Prostate gland (tissue), 2 donors: ENCODE measurements around the gene MRE11.

Source experiments
- POLR2AphosphoS5 ChIP-seq: sonication (generic); formaldehyde crosslinking; IDR thresholded peaks from one replicate; pipeline ENCODE4 v1.6.1; 2017; ENCODE audit warnings: antibody characterized with exemption
- TF ChIP-seq, protein P1 (sequence below), 4 experiments: fragments of 200-600 bp in 2 of 4; fragments of 450-650 bp in 2 of 4; sonication (generic) in 2 of 4; IDR thresholded peaks; 1 replicate in 3 of 4; 2 replicates in 1 of 4; pipeline ENCODE4 v1.5.1; 2016 to 2019; ENCODE audit warnings: antibody characterized with exemption in 4 of 4, mild to moderate bottlenecking in 2 of 4, moderate library complexity in 2 of 4

DNA sequence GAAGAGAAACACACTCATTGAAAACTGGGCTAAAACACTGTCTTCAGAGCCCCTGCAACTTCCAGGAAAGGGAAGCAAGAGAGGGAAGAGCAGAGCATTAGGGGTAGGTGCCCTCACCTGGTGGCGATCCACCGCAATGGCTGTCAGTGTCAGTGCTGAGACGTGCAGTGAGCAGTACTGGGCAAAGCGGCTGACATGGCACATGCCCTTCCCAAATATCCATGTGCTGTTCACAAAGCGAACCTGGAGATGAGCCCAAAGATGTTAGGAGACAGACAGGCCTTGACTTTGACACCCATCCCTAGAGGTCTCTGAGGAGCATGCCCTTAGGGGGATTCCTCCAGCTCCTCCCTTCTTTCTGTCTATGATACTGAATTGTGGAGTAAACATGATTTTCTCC, 97.4 kb downstream of the MRE11 start:
- TF ChIP-seq, protein P1, sequence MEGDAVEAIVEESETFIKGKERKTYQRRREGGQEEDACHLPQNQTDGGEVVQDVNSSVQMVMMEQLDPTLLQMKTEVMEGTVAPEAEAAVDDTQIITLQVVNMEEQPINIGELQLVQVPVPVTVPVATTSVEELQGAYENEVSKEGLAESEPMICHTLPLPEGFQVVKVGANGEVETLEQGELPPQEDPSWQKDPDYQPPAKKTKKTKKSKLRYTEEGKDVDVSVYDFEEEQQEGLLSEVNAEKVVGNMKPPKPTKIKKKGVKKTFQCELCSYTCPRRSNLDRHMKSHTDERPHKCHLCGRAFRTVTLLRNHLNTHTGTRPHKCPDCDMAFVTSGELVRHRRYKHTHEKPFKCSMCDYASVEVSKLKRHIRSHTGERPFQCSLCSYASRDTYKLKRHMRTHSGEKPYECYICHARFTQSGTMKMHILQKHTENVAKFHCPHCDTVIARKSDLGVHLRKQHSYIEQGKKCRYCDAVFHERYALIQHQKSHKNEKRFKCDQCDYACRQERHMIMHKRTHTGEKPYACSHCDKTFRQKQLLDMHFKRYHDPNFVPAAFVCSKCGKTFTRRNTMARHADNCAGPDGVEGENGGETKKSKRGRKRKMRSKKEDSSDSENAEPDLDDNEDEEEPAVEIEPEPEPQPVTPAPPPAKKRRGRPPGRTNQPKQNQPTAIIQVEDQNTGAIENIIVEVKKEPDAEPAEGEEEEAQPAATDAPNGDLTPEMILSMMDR (IDR thresholded peaks at IDR 0.05), result no peak
- no peak for TF ChIP-seq POLR2AphosphoS5
